ENCODE measurements around the gene PARVB. TPM values are rescaled to one million over a fixed set of nuclear protein-coding genes. Genes with fewer than 3 reads are reported as not detected.

The PARVB gene
- total RNA-seq, 1 donor from 2014 or later = 49.3 TPM

- H3K9me3 ChIP-seq = no peaks in the 10 kb centered on the region
- H3K27me3 ChIP-seq = no peaks in the 10 kb centered on the region
- no peak overlapping the region for H3K27ac ChIP-seq
- intact Hi-C loops (cut with DNase I) = no loop called here
- no peaks in the 10 kb centered on the region for H3K4me1 ChIP-seq
- ATAC-seq (no peak), DNase-seq (peak; percentile 31)
- H3K36me3 ChIP-seq = no peaks in the 10 kb centered on the region
- H3K4me3 ChIP-seq = no peak overlapping the region
- no peak for TF ChIP-seq CTCF (IDR thresholded peaks at IDR 0.05)
Observed at GRCh38 chr22:44111562-44112155, 87.6 kb downstream of the PARVB start.

GRCh38 chr22:44112191-44112590 is 88.1 kb downstream of the PARVB start:
- H3K36me3 ChIP-seq = no peaks in the 10 kb centered on the region
- DNase-seq (peak; percentile 25), ATAC-seq (peak; percentile 34)
- no peak for TF ChIP-seq CTCF (IDR thresholded peaks at IDR 0.05)
- H3K4me3 ChIP-seq = no peak overlapping the region
- H3K27me3 ChIP-seq = no peaks in the 10 kb centered on the region
- no peak overlapping the region for H3K27ac ChIP-seq
- intact Hi-C loops (cut with DNase I) = no loop called here
- H3K9me3 ChIP-seq = no peaks in the 10 kb centered on the region
- no peaks in the 10 kb centered on the region for H3K4me1 ChIP-seq

- peaks cover 8% of the 10 kb centered on the region for H3K36me3 ChIP-seq
- TF ChIP-seq CTCF (IDR thresholded peaks at IDR 0.05) = no peak
- H3K9me3 ChIP-seq = no peaks in the 10 kb centered on the region
- no peak overlapping the region for H3K4me3 ChIP-seq
- no peak overlapping the region for H3K27ac ChIP-seq
- no peaks in the 10 kb centered on the region for H3K27me3 ChIP-seq
- intact Hi-C loops (cut with DNase I) = no loop called here
- ATAC-seq (no peak), DNase-seq (no peak)
- H3K4me1 ChIP-seq = no peaks in the 10 kb centered on the region
Observed at GRCh38 chr22:44116331-44116730, 92.2 kb downstream of the PARVB start.

GRCh38 chr22:44116755-44117684 is 92.9 kb downstream of the PARVB start:
- peaks cover 8% of the 10 kb centered on the region for H3K36me3 ChIP-seq
- intact Hi-C loops (cut with DNase I) = no loop called here
- H3K4me1 ChIP-seq = no peaks in the 10 kb centered on the region
- no peak overlapping the region for H3K4me3 ChIP-seq
- no peaks in the 10 kb centered on the region for H3K27me3 ChIP-seq
- TF ChIP-seq CTCF (IDR thresholded peaks at IDR 0.05) = no peak
- H3K27ac ChIP-seq = no peak overlapping the region
- DNase-seq = no peak
- ATAC-seq = peak; percentile 28
- no peaks in the 10 kb centered on the region for H3K9me3 ChIP-seq

GRCh38 chr22:44117746-44118145 is 93.6 kb downstream of the PARVB start:
- Histone ChIP-seq H3K9me3 (no peaks in the 10 kb centered on the region), H3K27ac (no peak overlapping the region), H3K4me3 (no peak overlapping the region), H3K36me3 (peaks cover 8% of the 10 kb centered on the region), H3K27me3 (no peaks in the 10 kb centered on the region), H3K4me1 (no peaks in the 10 kb centered on the region)
- intact Hi-C loops (cut with DNase I) = no loop called here
- ATAC-seq = no peak
- no peak for DNase-seq
- no peak for TF ChIP-seq CTCF (IDR thresholded peaks at IDR 0.05)

Measured in upper lobe of right lung (tissue), 1 donor.